T-helper 2 cell (primary cell): ENCODE data around the gene ATP2A1.

Experiments used
- DNase-seq, 5 experiments: peaks; one replicate each; pipeline versions ENCODE4 v3.0.0 to v3.0.0-alpha.2; 2012 to 2022
- total RNA-seq, 2 donors: gene quantifications; one replicate each; lab custom pipeline; 2026; lab: John Stamatoyannopoulos, UW

The ATP2A1 gene
- 0.61 to 1.6 reads per million in 2 donors for total RNA-seq

- DNase-seq, result no peak
Measured at GRCh38 chr16:28878083-28878926, at the start of gene ATP2A1. TSS of gene ATP2A1 (plus strand) at chr16:28878488. CDS start at chr16:28878672, 184 bp downstream.

DNA sequence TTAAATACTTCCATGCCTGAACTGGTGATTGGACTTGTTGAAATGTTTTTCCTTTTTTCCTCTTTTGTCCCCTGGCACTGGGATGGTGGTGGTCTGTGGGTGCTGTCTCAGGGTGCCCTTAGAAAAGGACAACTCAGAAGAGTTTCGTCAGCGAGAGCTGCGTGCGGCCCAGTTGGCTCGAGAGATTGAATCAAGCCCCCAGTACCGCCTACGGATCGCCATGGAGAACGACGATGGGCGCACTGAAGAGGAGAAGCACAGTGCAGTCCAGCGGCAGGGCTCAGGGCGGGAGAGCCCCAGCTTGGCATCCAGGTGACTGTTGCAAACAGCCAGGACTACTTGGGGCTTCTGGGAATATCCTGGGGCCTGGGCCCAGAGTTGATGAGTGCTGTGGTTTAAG lies 48.5 kb upstream of the ATP2A1 start:
- no peak for DNase-seq

DNA sequence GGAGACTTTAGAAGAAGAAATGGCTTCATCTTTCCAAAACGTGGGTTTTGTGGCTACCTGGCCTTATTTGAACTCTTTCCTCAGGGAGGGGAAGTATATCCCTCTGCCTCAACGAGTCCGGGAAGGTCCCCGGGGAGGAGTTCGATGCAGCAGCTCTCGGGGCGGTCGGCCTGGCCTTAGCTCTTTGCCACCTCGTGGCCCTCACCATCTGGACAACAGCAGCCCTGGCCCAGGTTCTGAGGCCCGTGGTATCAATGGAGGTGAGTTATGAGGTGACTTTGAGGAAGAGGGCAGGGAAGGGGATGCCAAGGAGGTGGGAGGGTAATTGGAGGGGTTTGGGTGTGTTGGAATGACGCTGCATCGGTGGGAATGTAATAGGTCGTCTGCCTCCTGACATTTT lies 47.8 kb upstream of the ATP2A1 start:
- no peak for DNase-seq

GRCh38 chr16:28834349-28834748 lies 43.9 kb upstream of the ATP2A1 start:
- DNase-seq, result no peak

DNA sequence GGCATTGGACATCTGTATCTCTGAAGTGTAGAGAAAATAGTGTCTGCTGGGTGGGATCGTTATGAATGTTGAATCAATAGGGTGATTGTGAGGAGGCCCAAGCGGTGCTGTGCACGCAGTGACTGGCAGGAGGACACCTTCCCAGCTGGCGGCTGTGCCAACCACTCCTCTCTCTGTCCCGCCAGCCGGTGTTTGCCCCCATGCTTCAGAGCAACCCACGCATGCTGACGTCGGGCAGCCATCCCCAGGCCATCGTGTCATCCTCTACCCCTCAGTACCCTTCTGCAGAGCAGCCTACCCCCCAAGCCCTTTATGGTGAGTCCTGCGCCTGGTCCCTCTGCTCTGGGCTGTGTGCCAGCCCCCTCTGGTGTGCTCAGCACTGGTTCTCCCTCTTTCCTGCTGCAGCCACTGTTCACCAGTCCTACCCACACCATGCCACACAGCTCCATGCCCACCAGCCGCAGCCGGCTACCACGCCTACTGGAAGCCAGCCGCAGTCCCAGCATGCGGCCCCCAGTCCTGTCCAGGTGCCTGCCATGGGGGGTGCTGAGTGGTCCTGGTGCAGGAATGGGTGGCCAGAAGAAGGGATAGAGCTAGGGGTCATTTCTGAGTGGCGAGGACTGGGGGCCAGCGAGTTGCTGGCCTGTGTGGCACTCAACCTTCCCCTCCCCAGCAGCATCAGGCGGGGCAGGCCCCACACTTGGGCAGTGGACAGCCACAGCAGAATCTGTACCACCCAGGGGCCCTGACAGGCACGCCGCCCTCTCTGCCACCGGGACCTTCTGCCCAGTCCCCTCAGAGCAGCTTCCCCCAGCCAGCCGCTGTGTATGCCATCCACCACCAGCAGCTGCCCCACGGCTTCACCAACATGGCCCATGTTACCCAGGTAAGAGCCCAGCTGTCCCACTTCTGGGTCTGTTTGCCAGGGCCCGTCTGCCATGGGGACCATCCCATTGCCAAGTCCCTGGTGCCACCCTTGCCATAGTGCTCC lies 43.1 kb upstream of the ATP2A1 start:
- no peak for DNase-seq

DNA sequence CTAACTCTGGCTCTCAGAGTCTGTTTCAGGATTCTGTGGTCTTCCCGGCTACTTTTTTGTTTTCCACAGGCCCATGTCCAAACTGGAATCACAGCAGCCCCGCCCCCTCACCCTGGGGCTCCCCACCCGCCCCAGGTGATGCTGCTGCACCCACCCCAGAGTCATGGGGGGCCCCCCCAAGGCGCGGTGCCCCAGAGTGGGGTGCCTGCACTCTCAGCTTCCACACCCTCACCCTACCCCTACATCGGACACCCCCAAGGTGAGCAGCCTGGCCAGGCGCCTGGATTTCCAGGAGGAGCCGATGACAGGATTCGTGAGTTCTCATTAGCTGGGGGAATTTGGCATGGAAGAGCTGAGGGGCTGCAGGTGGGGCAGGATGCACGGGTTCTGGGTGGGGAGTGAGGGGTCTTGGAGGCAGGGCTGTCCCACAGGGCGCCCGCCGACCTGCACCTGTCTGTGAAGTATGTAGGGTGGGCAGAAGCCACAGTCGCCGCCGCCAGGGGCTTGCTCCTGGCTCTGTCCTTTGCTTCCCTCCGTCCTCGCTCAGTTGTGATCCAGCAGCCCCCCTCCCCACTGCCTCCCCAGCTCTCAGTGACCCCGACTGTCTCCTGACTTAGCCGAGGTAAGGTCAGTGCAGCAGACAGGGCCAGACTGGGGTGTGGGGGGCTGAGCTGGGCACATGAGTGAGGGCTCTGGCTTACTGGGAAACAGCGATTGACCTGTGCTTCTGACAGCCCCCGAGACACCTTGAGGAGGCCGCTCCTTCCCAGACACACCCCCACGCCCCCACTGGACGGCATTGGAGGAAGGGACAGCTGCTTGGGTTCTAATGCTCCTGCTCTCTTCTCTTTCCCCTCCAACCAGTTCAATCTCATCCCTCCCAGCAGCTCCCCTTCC lies 42.2 kb upstream of the ATP2A1 start:
- DNase-seq, result no peak

- no peak for DNase-seq
Measured at GRCh38 chr16:28836761-28837064, 41.6 kb upstream of the ATP2A1 start.

DNA sequence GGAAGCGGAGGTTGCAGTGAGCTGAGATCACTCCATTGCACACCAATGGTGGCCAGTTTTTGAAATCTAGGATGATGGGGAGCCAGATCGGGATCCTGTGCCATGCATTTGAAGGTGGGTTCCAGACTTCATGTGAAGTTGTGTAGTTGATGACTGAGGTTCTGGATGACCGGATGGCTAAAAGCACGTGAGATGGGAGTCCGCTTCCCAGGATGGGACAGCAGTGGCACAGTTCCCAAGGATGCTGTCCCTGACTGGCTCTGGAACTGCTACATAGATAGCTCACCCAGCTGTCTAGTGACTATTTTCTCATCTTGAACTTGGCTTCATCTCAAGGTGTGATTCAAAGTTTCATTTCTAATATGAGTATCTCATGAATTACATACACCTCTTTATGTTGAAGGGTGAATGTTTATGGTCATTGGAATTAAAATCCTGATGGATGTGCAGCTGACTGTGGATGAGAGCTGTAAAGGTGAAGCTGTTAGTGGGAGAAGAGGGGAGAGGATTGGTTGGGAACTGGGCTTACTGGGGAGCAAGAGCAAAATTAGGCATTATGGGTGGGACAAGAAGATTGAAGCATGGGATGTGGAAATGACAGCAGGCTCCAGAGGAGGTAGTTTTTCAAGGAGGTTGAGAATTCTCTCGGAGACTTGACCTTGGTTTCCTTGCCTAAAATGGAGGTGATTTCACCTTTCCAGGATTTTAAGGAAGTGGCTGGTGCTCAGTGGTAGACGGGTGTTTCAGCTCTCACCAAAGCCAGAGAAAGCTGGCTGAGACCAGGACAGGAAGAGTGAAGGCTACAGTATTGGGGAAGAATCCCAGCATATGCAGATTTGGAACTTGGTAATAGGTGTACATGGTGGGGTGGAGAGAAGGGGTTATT lies 40.4 kb upstream of the ATP2A1 start:
- DNase-seq, result no peak

DNA sequence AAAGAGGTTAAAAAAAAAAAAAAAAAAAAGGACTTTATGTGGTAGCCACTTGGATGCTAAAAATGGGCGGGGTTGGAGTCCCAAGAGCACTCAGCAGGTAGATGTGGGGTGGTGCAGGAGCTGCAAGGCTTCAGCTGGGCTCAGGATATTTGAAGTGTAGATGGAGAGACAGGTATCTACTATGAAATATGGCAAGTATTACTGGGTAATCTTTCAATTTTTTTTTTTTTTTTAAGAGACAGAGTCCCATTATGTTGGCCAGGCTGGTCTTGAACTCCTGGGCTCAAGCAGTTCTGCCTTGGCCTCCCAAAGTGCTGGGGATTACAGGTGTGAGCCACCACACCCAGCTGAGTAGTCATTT lies 39.8 kb upstream of the ATP2A1 start:
- DNase-seq, result no peak

- DNase-seq, result no peak
Measured at GRCh38 chr16:28839004-28839639, 39.2 kb upstream of the ATP2A1 start.

- no peak for DNase-seq
Measured at GRCh38 chr16:28839899-28840298, 38.4 kb upstream of the ATP2A1 start.

DNA sequence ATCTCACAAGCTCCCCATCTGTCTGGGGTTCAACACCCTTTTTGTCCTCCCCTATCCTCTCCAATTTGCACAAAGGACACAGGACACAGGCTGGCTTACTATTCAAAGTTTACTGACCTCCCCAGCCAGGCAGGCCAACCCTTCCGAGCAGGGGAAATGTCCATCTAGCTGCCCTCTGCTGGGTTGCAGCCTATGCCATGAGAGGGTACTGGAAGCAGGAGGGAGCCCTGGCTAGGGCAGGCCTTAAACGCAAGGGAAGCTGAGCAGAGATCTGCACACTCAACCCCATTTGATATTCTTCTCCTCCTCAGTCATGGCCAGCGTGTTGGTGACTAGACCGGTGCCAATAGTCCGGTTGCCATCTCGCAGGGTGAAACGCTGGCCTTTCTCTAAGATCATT lies 35.6 kb upstream of the ATP2A1 start:
- no peak for DNase-seq

GRCh38 chr16:28843766-28844165 lies 34.5 kb upstream of the ATP2A1 start:
- DNase-seq, result no peak

DNA sequence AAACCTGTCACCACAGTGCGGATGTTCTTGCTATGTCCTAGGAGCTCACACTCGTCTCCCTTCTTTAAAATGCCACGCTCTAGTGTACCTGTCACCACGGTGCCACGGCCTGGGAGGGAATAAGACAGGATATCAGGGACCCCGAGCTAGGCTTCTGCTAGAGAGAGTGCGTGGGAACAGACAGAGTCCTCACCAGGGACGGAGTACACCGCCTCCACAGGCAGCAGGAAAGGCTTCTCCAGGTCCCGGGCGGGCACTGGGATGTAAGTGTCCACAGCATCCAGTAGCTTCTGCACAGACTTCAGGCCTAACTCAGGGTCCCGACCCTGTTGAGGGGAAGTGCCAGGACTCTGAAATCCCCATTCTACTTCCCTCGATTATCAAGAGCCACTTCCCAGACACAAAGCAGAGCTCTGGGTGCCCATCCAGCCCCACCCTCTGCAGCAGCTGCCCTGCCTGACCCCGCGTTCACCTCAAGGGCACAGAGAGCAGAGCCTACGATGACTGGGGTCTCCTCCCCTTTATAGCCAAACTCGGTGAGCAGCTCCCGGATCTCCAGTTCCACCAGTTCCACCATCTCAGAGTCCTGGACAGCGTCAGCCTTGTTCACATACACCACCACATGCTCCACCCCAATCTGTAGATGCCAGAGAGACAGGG lies 33.9 kb upstream of the ATP2A1 start:
- DNase-seq, result no peak

DNA sequence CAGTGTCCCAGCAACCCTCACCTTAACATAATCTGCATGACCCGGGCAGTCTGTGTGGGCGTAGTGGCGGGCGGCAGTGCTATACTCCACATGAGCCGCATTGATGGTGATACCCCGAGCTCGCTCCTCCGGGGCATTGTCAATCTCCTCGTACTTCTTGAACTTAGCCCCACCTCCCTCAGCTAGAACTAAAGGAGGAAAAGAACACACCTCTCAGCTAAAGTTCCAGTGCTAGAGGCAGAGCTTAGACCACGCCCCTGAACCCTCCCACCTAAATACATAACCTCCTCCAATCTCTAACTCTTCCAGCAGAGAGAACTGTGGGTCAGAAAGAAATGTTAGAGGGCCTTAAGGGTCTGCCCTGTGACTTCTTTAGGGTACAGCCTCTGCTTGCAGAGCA lies 33.0 kb upstream of the ATP2A1 start:
- DNase-seq, result peak in 1 of 5 experiments; percentile 78

DNA sequence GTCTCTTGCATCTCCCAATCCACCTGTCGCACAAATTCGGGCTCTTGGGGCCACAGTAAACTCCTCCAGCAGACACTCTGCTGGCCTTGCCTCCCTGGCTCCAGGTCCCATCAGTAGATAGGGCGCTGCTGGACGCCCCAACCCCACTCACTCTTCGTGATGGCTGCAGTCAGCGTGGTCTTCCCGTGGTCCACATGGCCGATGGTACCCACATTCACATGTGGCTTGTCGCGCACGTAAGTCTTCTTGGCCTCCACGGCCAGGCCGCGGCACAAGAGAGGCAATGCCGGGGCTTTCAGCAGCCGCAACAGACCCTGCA lies 32.6 kb upstream of the ATP2A1 start:
- DNase-seq, result peak in 1 of 5 experiments; percentile 27

- DNase-seq, result peak; percentile 90 to 99 (median 97)
Measured at GRCh38 chr16:28846080-28846932, 32.0 kb upstream of the ATP2A1 start, which contains the start of gene TUFM. TSS of gene TUFM (minus strand) at chr16:28846348. CDS start at chr16:28846269, 79 bp downstream.

GRCh38 chr16:28846933-28847273 lies 31.4 kb upstream of the ATP2A1 start:
- no peak for DNase-seq

GRCh38 chr16:28858421-28858820 lies 19.9 kb upstream of the ATP2A1 start:
- DNase-seq, result no peak

DNA sequence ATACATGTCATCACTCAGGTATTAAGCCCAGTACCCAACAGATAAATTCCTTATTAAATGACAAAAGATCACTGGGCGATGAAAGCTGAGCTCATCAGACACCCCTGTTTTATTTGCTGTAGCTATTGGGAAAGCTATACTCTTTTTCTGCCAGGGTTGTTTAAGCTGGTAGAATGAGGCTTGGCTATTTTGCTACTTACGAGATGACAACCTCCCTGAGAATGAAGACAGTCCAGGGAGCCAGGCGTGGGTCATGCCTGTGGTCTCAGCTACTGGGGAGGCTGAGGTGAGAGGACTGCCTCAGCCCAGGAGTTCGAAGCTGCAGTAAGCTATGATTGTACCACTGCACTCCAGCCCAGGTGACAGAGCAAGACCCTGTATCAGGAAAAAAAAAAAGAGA lies 19.0 kb upstream of the ATP2A1 start:
- DNase-seq, result no peak
